K562 (cell line): ENCODE results near the gene MMS22L. TPM values are rescaled to one million over a fixed set of nuclear protein-coding genes. Genes with fewer than 3 reads are reported as not detected.

Experiments used
- ATAC-seq: fragments of 200-7000 bp; cut with Tn5 transposase; 3 replicates; pipeline ENCODE4 v1.9.1; 2020; ENCODE audit warnings: moderate library complexity
- BruUV-seq: library from RNA; stranded (reverse); fragments of 400-500 nt; replicated peaks from 2 replicates; lab custom pipeline; 2021; lab: Mats Ljungman, UMichigan
- CTCF ChIA-PET: fragments of 300-600 bp; formaldehyde crosslinking; extraction: SDS; loops from one replicate; lab custom pipeline; 2021; ENCODE audit warnings: low intra/inter-chr PET ratio; lab: Yijun Ruan, JAX
- POLR2A ChIA-PET: fragments of 300-600, 350-650 bp; sonication (Branson Sonifier 250); formaldehyde crosslinking; extraction: SDS; loops from one replicate; lab custom pipeline; 2021; ENCODE audit warnings: antibody characterized with exemption, inconsistent platforms; lab: Yijun Ruan, JAX
- DNase-seq, 4 experiments: peaks; one replicate each; pipeline versions ENCODE4 v3.0.0 to v3.0.0-alpha.2; 2011 to 2018; ENCODE audit warnings: low spot score in 3 of 4, mixed read lengths in 3 of 4; ENCODE audit errors: extremely low read depth in 1 of 4
- FAIRE-seq: peaks from 2 replicates; lab custom pipeline; 2011; peaks lifted over from hg19 to GRCh38; lab: Jason Lieb, UNC
- H2AFZ ChIP-seq: 2 replicates; pipeline ENCODE4 v1.6.0; 2011; ENCODE audit warnings: low read depth, low read length, control low read depth, inconsistent platforms
- H3K27ac ChIP-seq: fragments of 200-600 bp; 3 replicates; pipeline ENCODE4 v1.8.0; 2011; ENCODE audit warnings: low read depth, mild to moderate bottlenecking, control low read depth, inconsistent platforms, low read length, moderate library complexity, mixed read lengths; ENCODE audit errors: extremely low read depth
- H3K27me3 ChIP-seq, 2 experiments: fragments of 300-600 bp in 1 of 2; 2 replicates in 1 of 2; 3 replicates in 1 of 2; pipeline versions ENCODE4 v1.6.0 to v1.8.0; 2011; ENCODE audit warnings: inconsistent platforms in 2 of 2, low read length in 2 of 2, mild to moderate bottlenecking in 1 of 2, mixed read lengths in 1 of 2, moderate library complexity in 1 of 2; ENCODE audit not compliant: control insufficient read depth in 2 of 2, insufficient read depth in 2 of 2
- H3K36me3 ChIP-seq: fragments of 300-600 bp; 3 replicates; pipeline ENCODE4 v1.8.0; 2011; ENCODE audit warnings: mild to moderate bottlenecking, low read length, inconsistent platforms; ENCODE audit not compliant: control insufficient read depth, insufficient read depth
- H3K4me1 ChIP-seq, 2 experiments: fragments of 200-600 bp in 1 of 2; replicated peaks in 1 of 2; 2 replicates in 1 of 2; 3 replicates in 1 of 2; pipeline versions ENCODE4 v1.5.1 to v1.8.0; 2011; ENCODE audit warnings: inconsistent platforms in 2 of 2, low read length in 2 of 2, mild to moderate bottlenecking in 1 of 2, mixed read lengths in 1 of 2, moderate library complexity in 1 of 2; ENCODE audit not compliant: control insufficient read depth in 2 of 2, insufficient read depth in 2 of 2
- H3K4me2 ChIP-seq: 2 replicates; pipeline ENCODE4 v1.6.1; 2011; ENCODE audit warnings: low read length, control low read depth, inconsistent platforms, mixed read lengths; ENCODE audit not compliant: insufficient read depth
- H3K4me3 ChIP-seq: fragments of 200-600 bp; sonication (generic), shearing (Covaris generic); 2 replicates; pipeline ENCODE4 v1.5.1; 2016; ENCODE audit warnings: control low read depth, inconsistent platforms
- H3K79me2 ChIP-seq: fragments of 200-600 bp; 3 replicates; pipeline ENCODE4 v1.8.0; 2011; ENCODE audit warnings: low read length, inconsistent platforms; ENCODE audit not compliant: control insufficient read depth, insufficient read depth
- H3K9ac ChIP-seq, 2 experiments: 2 replicates each; pipeline versions ENCODE4 v1.6.0 to v1.6.1; 2011; ENCODE audit warnings: low read depth in 2 of 2, low read length in 2 of 2, control low read depth in 1 of 2, inconsistent platforms in 1 of 2, mild to moderate bottlenecking in 1 of 2, mixed read lengths in 1 of 2; ENCODE audit not compliant: insufficient read depth in 1 of 2
- H3K9me1 ChIP-seq: one replicate; pipeline ENCODE4 v1.6.0; 2011; ENCODE audit warnings: inconsistent platforms, mild to moderate bottlenecking, low read length, moderate library complexity; ENCODE audit not compliant: control insufficient read depth, insufficient read depth
- H3K9me3 ChIP-seq: replicated peaks from 2 replicates; pipeline ENCODE4 v1.5.1; 2011; ENCODE audit warnings: low read depth, low read length, inconsistent platforms; ENCODE audit not compliant: control insufficient read depth, insufficient read depth
- H4K20me1 ChIP-seq: replicated peaks from 2 replicates; pipeline ENCODE4 v1.6.1; 2011; ENCODE audit warnings: low read length, inconsistent platforms, mixed read lengths; ENCODE audit not compliant: control insufficient read depth, insufficient read depth
- CBX3 ChIP-seq, 2 experiments: IDR thresholded peaks; 1 replicate in 1 of 2; 2 replicates in 1 of 2; pipeline ENCODE4 v1.6.1; 2012; ENCODE audit warnings: inconsistent platforms in 2 of 2, low read length in 2 of 2, borderline replicate concordance in 1 of 2, control low read depth in 1 of 2
- CBX5 ChIP-seq: IDR thresholded peaks from 2 replicates; pipeline ENCODE4 v1.6.1; 2014; ENCODE audit warnings: low read depth, borderline replicate concordance
- FOSL1 ChIP-seq: fragments of 200-800 bp; sonication (Bioruptor generic); conservative IDR thresholded peaks from 2 replicates; pipeline ENCODE4 v1.6.1; 2016; ENCODE audit warnings: missing genetic modification characterization, missing compliant biosample characterization
- JUND ChIP-seq, 2 experiments: IDR thresholded peaks; 2 replicates in 1 of 2; 3 replicates in 1 of 2; pipeline ENCODE4 v1.6.1; 2011; ENCODE audit warnings: borderline replicate concordance in 2 of 2, low read depth in 2 of 2, low read length in 2 of 2, improper control_type of control experiment in 1 of 2, missing biosample characterization in 1 of 2, missing genetic modification characterization in 1 of 2, missing genetic modification reagents in 1 of 2
- NR2F6 ChIP-seq: fragments of 450-650 bp; formaldehyde crosslinking; IDR thresholded peaks from 2 replicates; pipeline ENCODE4 v1.4.0; 2020; ENCODE audit warnings: mild to moderate bottlenecking
- TRIM24 ChIP-seq, 2 experiments: fragments of 450-650 bp; IDR thresholded peaks; 2 replicates each; pipeline ENCODE4 v1.6.1; 2016
- TRIM28 ChIP-seq: fragments of 450-650 bp; IDR thresholded peaks from 2 replicates; pipeline ENCODE4 v1.6.1; 2017
- ZNF134 ChIP-seq: fragments of 250-450 bp; sonication (Bioruptor Pico); conservative IDR thresholded peaks from 2 replicates; pipeline ENCODE4 v1.4.0; 2020
- ZNF766 ChIP-seq: fragments of 200-800 bp; sonication (Bioruptor generic); conservative IDR thresholded peaks from 2 replicates; pipeline ENCODE4 v1.6.1; 2016; ENCODE audit warnings: missing genetic modification characterization, missing compliant biosample characterization
- in situ Hi-C: fragments of 300-500 bp; cut with MboI; formaldehyde crosslinking; loops from 4 replicates; pipeline ENCODE4 v1.15.0; 2018; ENCODE audit warnings: inconsistent platforms, mixed read lengths
- intact Hi-C: fragments of 100-400 bp; cut with micrococcal nuclease; formaldehyde crosslinking; loops from 2 replicates; pipeline ENCODE4 v1.14.2; 2022
- polyA plus RNA-seq, 8 experiments: library from polyadenylated mRNA; depleted of rRNA in 4 of 8; stranded (reverse) in 5 of 8; unstranded in 3 of 8; fragments of >200 nt; fragmentation: Nextera tagmentation in 2 of 8; fragmentation: Illumina TruSeq in 1 of 8; extraction: Ambion mirVana in 2 of 8; extraction: Trizol in 1 of 8; gene quantifications; 2 replicates each; pipeline versions ENCODE4 v1.2.1 to v1.2.3, GENCODE V29; 2011 to 2014; ENCODE audit warnings: inconsistent platforms in 1 of 8, missing spikeins in 1 of 8
- total RNA-seq, 7 experiments: library from RNA; depleted of rRNA in 6 of 7; stranded (reverse); fragments of >200 nt in 6 of 7; fragmentation: Illumina TruSeq in 2 of 7; extraction: Trizol in 2 of 7; gene quantifications; 2 replicates each; pipeline versions ENCODE4 v1.2.1 to v1.2.3, GENCODE V29; 2011 to 2021; ENCODE audit warnings: low replicate concordance in 1 of 7
- TF ChIP-seq, protein P1 (sequence below), 2 experiments: fragments of 450-650 bp in 1 of 2; sonication (generic) in 1 of 2; formaldehyde crosslinking in 1 of 2; IDR thresholded peaks in 1 of 2; conservative IDR thresholded peaks in 1 of 2; 2 replicates each; pipeline versions ENCODE4 v1.6.1 to v1.8.1; 2016 to 2023; ENCODE audit warnings: mild to moderate bottlenecking in 2 of 2, moderate library complexity in 2 of 2, inconsistent platforms in 1 of 2, missing genetic modification reagents in 1 of 2

The MMS22L gene
- total and polyA plus RNA-seq, 9 of the 15 experiments (the other 6 are each of a cell fraction or from before 2014, with no cell fraction given): 13.0 to 59.5 (median 26.9) TPM

DNA sequence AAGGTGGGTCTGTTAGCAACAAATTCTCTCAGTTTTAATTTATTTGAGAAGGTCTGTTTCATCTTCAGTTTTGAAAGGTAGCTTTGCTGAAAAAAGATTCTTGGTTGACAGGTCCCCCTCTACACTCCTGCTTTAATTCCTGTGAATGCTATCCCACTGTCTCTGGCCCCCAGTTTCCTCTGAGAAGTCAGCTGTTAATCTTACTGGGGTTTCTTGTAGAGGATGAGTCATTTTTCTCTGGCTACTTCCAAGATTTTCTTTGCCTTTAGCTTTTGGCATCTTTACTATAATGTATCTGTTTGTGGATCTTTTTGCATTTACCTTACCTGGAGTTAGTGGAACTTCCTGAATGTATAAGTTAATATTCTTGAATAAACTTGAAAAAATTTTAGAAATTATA lies 122.7 kb downstream of the MMS22L start:
- Histone ChIP-seq H3K9me1 (no peaks in the 10 kb centered on the region), H3K79me2 (no peaks in the 10 kb centered on the region), H3K4me3 (no peak overlapping the region), H3K27me3 (no peaks in the 10 kb centered on the region), H3K4me2 (no peak overlapping the region), H3K36me3 (peaks cover 47% of the 10 kb centered on the region), H3K9me3 (peaks cover 7% of the 10 kb centered on the region; the same call in 1 of the 2 replicates), H3K27ac (no peak overlapping the region), H3K9ac (no peak overlapping the region), H3K4me1 (no peaks in the 10 kb centered on the region), H2AFZ (no peak overlapping the region), H4K20me1 (no peaks in the 10 kb centered on the region)
- no TSS peak for BruUV-seq
- TF ChIP-seq, protein P1, sequence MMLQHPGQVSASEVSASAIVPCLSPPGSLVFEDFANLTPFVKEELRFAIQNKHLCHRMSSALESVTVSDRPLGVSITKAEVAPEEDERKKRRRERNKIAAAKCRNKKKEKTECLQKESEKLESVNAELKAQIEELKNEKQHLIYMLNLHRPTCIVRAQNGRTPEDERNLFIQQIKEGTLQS (IDR thresholded peaks at IDR 0.05): peak; percentile 74
- TF ChIP-seq, protein P1 (CRISPR knock-in tag; conservative IDR thresholded peaks at IDR 0.05): no peak
- TF ChIP-seq CBX3 (IDR thresholded peaks at IDR 0.05; ENCODE audit: borderline replicate concordance in 1 of 2, low read length in 2 of 2) (peak in 1 of 2 experiments; percentile 94; a peak in 2 of 3 replicates), JUND (IDR thresholded peaks at IDR 0.05; ENCODE audit: borderline replicate concordance, low read depth, low read length) (peak; percentile 52; the same call in 1 of the 2 replicates), JUND (tag; IDR thresholded peaks at IDR 0.05; ENCODE audit: borderline replicate concordance, low read depth, low read length) (peak; percentile 85), NR2F6 (CRISPR knock-in tag) (no peak), ZNF766 (CRISPR knock-in tag) (peak; percentile 98), FOSL1 (tag) (peak; percentile 59), TRIM28 (peak; percentile 83; the same call in 1 of the 2 replicates), ZNF134 (no peak), CBX5 (peak; percentile 80), TRIM24 (IDR thresholded peaks at IDR 0.05) (peak in 1 of 2 experiments; percentile 43; a peak in 1 of 4 replicates)
- FAIRE-seq (no peak), DNase-seq (peak in 3 of 4 experiments; percentile 4 to 10 (median 9)), ATAC-seq (no peak)
- POLR2A ChIA-PET: no interaction called here
- in situ Hi-C loops: no loop called here
- CTCF ChIA-PET: no interaction called here
- intact Hi-C loops: no loop called here
